Measurements from ENCODE around the gene ELL2. TPM values are rescaled to one million over a fixed set of nuclear protein-coding genes. Genes with fewer than 3 reads are reported as not detected.
"Not testable (repeated sequence)": the region's sequence is repeated elsewhere in the genome, so short reads cannot be mapped to it uniquely, and the experiment has no call there.

Gene ELL2
- polyA plus RNA-seq, 1 experiment = 131 TPM

- TF ChIP-seq, protein P1, sequence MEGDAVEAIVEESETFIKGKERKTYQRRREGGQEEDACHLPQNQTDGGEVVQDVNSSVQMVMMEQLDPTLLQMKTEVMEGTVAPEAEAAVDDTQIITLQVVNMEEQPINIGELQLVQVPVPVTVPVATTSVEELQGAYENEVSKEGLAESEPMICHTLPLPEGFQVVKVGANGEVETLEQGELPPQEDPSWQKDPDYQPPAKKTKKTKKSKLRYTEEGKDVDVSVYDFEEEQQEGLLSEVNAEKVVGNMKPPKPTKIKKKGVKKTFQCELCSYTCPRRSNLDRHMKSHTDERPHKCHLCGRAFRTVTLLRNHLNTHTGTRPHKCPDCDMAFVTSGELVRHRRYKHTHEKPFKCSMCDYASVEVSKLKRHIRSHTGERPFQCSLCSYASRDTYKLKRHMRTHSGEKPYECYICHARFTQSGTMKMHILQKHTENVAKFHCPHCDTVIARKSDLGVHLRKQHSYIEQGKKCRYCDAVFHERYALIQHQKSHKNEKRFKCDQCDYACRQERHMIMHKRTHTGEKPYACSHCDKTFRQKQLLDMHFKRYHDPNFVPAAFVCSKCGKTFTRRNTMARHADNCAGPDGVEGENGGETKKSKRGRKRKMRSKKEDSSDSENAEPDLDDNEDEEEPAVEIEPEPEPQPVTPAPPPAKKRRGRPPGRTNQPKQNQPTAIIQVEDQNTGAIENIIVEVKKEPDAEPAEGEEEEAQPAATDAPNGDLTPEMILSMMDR (IDR thresholded peaks at IDR 0.05; ENCODE audit: low read depth, low read length) = no peak
- no peak for DNase-seq (ENCODE audit: low read depth, low spot score)
- Histone ChIP-seq H3K27ac (ENCODE audit: low read depth, low read length) (no peak overlapping the region), H3K27me3 (ENCODE audit: control insufficient read depth, insufficient read depth, low read length) (no peaks in the 10 kb centered on the region), H3K9me3 (ENCODE audit: control insufficient read depth, insufficient read depth, low read length) (no peaks in the 10 kb centered on the region), H3K4me3 (ENCODE audit: low read depth, low read length) (no peak overlapping the region)
- POLR2A ChIA-PET = interaction anchor here (0.7 kb wide), 1 partner anchor 378 kb away, joined by 4 read pairs; no protein-coding TSS in a partner anchor
- CTCF ChIA-PET = interaction anchor here (1.1 kb wide), 1 partner anchor 405 kb away, joined by 4 read pairs; no protein-coding TSS in a partner anchor
Measured at GRCh38 chr5:95930141-95930930, 31.3 kb downstream of the ELL2 start.

DNA sequence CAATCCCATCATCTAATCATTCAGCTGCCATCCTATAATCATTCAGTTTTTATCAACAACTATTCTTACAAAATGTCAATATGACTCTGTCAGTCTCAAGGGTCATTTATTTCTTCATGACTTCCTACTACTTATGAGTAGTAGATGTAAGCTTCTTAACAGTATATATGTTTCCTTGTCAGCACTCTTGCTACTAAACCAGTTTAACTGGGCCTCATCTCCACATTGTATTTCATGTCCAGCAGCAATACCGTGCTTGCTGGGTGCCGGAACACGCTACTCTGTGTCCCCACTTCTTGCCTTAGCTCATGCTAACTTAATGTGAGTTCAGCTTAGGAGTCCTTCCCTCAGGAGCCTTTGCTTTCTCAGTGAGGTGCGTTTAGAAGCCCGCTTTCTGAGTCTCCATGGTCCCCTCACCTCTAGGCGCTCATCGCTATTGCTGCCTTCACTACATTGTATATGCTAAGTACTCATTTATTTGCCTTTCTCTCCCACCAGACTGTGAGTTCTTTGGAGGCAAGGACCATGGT lies 32.9 kb downstream of the ELL2 start:
- H3K9me3 ChIP-seq (ENCODE audit: control insufficient read depth, insufficient read depth, low read length) = no peaks in the 10 kb centered on the region
- ChIA-PET CTCF (interaction anchor here (0.6 kb wide), 1 partner anchor 168 kb away, joined by 3 read pairs; no protein-coding TSS in a partner anchor), POLR2A (interaction anchor here (0.7 kb wide), 2 partner anchors 23 to 62 kb away, joined by 3 to 4 read pairs; no protein-coding TSS in a partner anchor)
- H3K27ac ChIP-seq (ENCODE audit: low read depth, low read length) = no peak overlapping the region
- no peaks in the 10 kb centered on the region for H3K27me3 ChIP-seq (ENCODE audit: control insufficient read depth, insufficient read depth, low read length)
- no peak overlapping the region for H3K4me3 ChIP-seq (ENCODE audit: low read depth, low read length)
- TF ChIP-seq, protein P1 (IDR thresholded peaks at IDR 0.05; ENCODE audit: low read depth, low read length) = no peak
- no peak for DNase-seq (ENCODE audit: low read depth, low spot score)

DNA sequence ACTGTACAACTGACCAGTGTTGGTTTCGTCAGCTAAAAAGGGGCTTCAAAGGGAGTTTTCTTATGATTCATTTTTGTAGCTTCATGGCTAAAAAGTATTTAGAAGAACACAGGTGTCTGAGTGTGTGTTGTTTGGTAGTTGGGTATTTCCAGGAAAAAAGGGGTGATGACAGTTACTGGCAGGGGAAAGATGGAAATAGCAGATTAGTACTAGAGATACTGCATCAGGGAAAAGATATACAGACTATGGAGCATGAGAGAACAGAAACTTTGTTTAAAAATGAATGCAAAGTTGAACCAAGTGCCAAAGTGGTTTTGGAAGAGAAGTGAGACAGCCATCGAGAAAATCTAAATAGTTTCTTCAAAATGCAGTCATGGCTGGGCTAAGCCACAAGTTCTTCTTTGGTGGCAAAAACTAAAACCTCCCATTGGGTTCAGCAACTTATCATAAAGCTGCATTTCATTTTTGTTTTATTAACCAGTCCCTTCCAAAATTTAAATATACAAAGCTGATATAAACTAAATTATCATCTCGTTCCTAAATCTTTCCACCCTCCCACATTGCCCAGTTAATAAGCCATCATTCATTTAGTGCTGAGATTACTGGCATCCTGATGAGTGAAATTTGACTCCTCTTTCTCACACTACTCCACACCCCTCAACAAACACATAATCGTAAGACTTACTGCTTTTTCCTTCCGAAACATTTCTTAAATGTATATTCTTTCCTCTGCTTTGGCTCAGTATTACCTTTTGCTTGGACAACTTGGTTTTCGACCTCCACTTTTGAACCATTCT lies 33.5 kb downstream of the ELL2 start:
- H3K9me3 ChIP-seq (ENCODE audit: control insufficient read depth, insufficient read depth, low read length) = no peaks in the 10 kb centered on the region
- H3K4me3 ChIP-seq (ENCODE audit: low read depth, low read length) = no peak overlapping the region
- ChIA-PET CTCF (interaction anchor here (0.6 kb wide), 1 partner anchor 169 kb away, joined by 3 read pairs; no protein-coding TSS in a partner anchor), POLR2A (interaction anchor here (0.7 kb wide), 1 partner anchor 63 kb away, joined by 4 read pairs; no protein-coding TSS in a partner anchor)
- TF ChIP-seq, protein P1 (IDR thresholded peaks at IDR 0.05; ENCODE audit: low read depth, low read length) = no peak
- H3K27ac ChIP-seq (ENCODE audit: low read depth, low read length) = no peak overlapping the region
- no peaks in the 10 kb centered on the region for H3K27me3 ChIP-seq (ENCODE audit: control insufficient read depth, insufficient read depth, low read length)
- DNase-seq (ENCODE audit: low read depth, low spot score) = no peak

DNA sequence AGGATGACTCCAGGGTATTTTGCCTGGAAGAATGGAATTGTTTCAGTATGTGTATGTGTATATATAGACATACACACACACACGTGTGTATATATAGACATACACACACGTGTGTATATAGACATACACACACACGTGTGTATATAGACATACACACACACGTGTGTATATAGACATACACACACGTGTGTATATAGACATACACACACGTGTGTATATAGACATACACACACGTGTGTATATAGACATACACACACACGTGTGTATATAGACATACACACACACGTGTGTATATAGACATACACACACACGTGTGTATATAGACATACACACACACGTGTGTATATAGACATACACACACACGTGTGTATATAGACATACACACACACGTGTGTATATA lies 34.4 kb downstream of the ELL2 start:
- H3K27ac ChIP-seq (ENCODE audit: low read depth, low read length); H3K27me3 ChIP-seq (ENCODE audit: control insufficient read depth, insufficient read depth, low read length); POLR2A ChIA-PET; H3K4me3 ChIP-seq (ENCODE audit: low read depth, low read length); H3K9me3 ChIP-seq (ENCODE audit: control insufficient read depth, insufficient read depth, low read length); CTCF ChIA-PET; DNase-seq (ENCODE audit: low read depth, low spot score): not testable (repeated sequence)

- H3K9me3 ChIP-seq (ENCODE audit: control insufficient read depth, insufficient read depth, low read length) = no peaks in the 10 kb centered on the region
- H3K27ac ChIP-seq (ENCODE audit: low read depth, low read length) = no peak overlapping the region
- no peak for DNase-seq (ENCODE audit: low read depth, low spot score)
- H3K4me3 ChIP-seq (ENCODE audit: low read depth, low read length) = no peak overlapping the region
- ChIA-PET POLR2A (interaction anchor here (0.6 to 0.7 kb wide), 4 partner anchors 12 to 193 kb away, joined by 3 to 4 read pairs (median 4); no protein-coding TSS in a partner anchor), CTCF (interaction anchor here (0.5 kb wide), 1 partner anchor 514 kb away, joined by 3 read pairs; no protein-coding TSS in a partner anchor)
- TF ChIP-seq, protein P1 (IDR thresholded peaks at IDR 0.05; ENCODE audit: low read depth, low read length) = no peak
- no peaks in the 10 kb centered on the region for H3K27me3 ChIP-seq (ENCODE audit: control insufficient read depth, insufficient read depth, low read length)
Measured at GRCh38 chr5:95925939-95926338, 35.7 kb downstream of the ELL2 start.
